HG02970 (cell line): ENCODE results near the gene SYF2.
A peak's percentile ranks its signal among the peaks of the same experiment; 100 is the strongest.
"Not testable (repeated sequence)": the region's sequence is repeated elsewhere in the genome, so short reads cannot be mapped to it uniquely, and the experiment has no call there.

Experiments
- ATAC-seq: cut with Tn5 transposase; IDR thresholded peaks from one replicate; pipeline ENCODE4 v1.9.1; 2021; ENCODE audit warnings: mild to moderate bottlenecking, moderate library complexity, moderate number of reproducible peaks; ENCODE audit not compliant: unreplicated experiment, low FRiP score

Gene SYF2

DNA sequence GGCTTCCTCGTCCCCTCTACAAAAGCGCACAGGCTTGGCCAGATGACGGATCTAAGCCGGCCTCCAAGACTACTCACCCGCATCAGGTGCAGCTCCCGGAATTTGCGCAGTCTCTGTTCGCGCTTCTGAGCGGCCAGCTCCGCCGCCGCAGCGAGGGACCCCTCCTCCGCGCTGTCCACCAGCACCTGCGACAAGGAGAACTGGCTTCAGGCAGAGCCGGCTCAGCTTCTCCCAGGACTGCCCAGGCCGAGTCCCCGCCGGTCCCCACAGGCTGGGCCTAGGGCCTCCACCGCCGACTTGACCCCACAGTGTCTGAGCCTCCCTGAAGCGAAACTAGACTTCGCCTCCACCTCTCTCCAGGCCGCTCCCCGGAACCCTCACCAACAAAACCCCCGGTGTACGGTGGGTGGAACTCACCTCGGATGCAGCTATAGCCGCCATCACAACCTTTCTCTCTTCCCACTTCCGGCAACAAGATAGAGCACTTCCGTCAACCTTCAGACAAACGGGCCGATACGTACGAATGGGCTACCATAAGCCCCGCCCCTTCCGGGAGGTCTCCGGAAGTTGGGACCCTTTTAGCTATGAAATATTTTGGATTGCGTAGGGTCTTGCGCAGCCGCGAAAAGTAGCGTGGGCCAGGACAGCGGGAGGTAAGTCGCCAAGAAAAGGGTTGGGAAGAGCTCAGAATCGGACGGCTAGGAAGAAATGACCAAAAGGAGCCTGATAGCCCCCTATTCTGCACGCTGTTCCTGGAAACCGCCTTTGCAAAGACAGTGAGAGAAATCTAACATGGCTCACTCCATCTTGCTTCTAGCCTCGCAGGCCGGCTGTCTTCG is at the start of gene SYF2:
TSS of gene SYF2 (minus strand) at position 476 of the 839 bp plus-strand sequence. CDS start at position 441, 35 bp downstream.
- peak; percentile 63 for ATAC-seq

GRCh38 chr1:25279693-25280111 is 47.4 kb upstream of the SYF2 start:
- not testable (repeated sequence) for ATAC-seq

DNA sequence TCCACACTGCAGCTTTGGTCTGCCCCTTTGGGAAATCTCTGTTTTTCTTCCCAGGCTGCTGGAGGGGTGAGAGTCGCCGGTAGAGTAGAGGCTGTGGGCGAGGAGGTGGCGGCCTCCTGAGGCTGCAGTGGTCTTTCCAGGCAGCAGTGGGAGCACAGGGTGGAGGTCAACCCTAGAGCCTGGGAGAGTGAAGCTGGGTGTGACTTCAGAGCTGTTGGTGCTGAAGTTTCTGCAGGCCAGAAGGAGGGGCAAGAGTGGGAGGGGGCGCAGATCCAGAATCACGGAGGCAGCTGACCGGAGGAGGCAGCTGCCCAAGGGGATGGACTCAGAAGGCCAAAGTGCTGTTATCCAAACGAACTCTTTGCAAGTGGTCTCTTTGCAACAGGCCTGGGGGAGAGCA is 46.5 kb upstream of the SYF2 start:
- not testable (repeated sequence) for ATAC-seq

- not testable (repeated sequence) for ATAC-seq
These were observed 46.1 kb upstream of the SYF2 start for GRCh38 chr1:25278358-25278757.

DNA sequence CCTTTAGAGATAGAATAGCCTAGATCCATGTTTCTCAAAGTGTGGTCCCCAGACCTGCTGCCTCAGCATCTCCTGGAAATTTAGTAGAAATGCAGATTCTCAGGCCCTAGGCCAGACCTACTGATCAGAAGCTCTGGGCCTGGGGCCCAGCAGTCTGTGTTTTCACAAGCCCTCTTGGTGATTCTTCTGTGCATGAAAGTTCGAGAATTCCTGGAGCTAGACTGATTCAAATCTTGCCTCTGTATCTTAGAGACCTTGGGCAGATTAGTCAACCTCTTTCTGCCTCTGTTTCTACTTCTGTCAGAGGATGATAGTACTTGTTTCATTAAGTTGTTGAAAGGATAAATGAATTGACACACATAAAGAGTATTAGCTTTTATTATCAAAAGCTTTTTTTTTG is 45.0 kb upstream of the SYF2 start:
- not testable (repeated sequence) for ATAC-seq

DNA sequence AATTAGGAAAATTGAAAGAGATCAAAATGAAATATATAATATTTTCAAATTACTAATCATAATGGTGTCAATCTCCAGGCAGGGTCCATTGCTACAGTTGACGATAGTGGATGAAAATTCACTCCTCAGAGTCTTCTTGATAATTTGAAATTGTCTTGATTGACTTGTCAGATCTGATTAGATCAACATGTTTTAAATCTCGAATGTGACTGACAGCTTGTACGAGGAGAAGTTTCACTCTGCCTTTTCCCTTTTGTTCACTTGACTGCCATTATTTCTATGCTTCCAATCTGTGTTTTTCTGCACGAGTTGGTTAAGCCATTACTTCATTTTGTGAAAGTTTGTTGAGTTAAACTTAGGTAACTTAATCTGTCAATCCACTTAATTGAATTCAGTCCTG is 43.3 kb upstream of the SYF2 start:
- not testable (repeated sequence) for ATAC-seq

- ATAC-seq = not testable (repeated sequence)
These were observed 39.9 kb upstream of the SYF2 start, which contains the start of gene RHD for GRCh38 chr1:25272238-25272637. Gene RHD (plus strand): TSS chr1:25272509. CDS start chr1:25272548, 39 bp downstream.

- ATAC-seq = not testable (repeated sequence)
These were observed 36.0 kb upstream of the SYF2 start for GRCh38 chr1:25268143-25268760.

- ATAC-seq = peak; percentile 71
These were observed 35.2 kb upstream of the SYF2 start for GRCh38 chr1:25267288-25268142.

- ATAC-seq = not testable (repeated sequence)
These were observed 34.4 kb upstream of the SYF2 start for GRCh38 chr1:25266554-25267287.

DNA sequence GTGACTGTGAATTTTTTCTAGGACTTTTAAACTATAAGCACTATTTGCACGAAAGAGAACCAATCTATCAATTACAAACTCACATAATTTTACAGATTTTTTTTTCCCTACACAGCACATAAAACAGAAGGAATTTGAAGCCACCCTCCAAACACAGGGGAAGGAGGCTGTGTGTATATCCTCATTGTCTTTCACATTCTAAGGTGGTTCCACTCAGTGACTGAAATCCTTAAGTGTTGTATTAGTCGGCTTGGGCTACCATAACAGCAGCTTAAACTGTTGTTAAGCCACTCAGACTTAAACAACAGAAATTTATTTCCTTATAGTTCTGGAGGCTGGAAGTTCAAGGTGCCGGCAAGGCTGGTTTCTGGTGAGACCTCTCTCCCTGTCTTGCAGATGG is 28.0 kb upstream of the SYF2 start:
- ATAC-seq = not testable (repeated sequence)

DNA sequence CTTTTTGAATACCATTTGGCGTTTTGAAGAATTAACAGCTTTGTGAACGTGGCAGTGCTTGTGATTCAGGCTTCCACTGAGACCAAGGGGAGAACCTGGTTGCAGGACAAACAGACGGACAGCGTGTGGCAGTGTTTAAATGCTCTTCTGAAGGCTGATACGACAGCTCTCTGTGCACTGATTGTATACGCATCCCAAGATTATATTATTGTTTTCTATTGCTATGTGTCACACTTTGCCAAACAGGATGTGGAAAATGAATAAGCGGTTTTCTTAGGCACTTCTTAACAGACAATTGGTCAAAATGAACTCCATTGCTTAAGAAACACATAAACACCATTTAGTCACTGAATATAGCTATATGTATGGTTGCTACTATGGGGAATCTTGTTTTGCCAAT is 27.5 kb upstream of the SYF2 start:
- ATAC-seq = not testable (repeated sequence)

DNA sequence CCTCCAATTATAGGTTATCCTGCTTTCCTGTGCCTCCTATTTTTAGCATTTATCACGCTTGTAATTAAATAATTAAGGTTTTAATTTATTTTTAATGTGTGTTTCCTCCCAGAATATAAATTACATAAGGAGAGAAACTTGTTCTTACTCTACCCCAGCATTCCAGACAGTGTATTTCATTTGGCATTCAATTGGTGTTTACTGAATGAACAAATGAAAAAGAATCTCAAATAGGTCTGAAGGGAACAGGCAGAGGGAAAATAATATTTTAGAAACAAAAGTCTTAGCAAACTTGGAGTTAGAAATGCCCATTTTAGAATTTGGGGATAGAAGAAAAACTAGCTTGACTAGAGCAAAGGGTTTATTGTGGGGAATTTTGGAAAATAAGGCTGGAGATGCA is 24.9 kb upstream of the SYF2 start:
- ATAC-seq = no peak

GRCh38 chr1:25256578-25256965 is 24.3 kb upstream of the SYF2 start:
- no peak for ATAC-seq

DNA sequence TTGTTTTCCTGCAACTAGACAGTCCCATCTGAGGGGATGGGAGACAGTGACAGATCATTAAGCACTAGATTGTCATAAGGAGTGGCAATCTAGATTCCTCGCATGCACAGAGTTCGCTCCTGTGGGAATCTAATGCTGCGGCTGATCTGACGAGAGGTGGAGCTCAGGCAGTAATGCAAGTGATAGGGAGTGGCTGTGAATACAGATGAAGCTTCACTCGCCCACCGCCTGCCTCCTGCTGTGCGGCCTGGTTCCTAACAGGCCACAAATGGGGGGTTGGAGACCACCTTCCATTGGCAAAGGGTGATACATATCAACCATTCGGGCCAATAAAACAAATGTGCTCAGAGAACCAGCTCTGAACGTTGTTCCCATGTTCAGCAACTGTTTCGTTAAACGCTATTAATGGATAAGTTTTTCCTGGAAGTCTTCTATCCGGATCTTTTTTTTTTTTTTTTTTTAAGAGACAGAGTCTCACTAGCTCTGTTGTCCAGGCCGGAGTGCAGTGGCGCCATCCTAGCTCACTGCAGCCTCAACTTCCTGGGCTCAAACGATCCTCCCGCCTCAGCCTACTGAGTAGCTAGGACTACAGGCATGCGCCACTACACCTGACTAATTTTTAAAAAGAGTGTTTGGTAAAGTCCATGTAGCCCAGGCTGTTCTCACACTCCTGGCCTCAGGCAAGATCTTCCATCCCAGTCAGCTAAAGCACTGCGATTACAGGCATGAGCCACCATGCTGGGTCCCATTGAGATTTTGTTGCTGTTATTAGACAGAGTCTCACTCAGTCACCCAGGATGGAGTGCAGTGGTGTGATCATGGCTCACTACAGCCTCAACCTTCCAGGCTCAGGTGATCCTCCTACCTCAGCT is 23.6 kb upstream of the SYF2 start:
- ATAC-seq = no peak

DNA sequence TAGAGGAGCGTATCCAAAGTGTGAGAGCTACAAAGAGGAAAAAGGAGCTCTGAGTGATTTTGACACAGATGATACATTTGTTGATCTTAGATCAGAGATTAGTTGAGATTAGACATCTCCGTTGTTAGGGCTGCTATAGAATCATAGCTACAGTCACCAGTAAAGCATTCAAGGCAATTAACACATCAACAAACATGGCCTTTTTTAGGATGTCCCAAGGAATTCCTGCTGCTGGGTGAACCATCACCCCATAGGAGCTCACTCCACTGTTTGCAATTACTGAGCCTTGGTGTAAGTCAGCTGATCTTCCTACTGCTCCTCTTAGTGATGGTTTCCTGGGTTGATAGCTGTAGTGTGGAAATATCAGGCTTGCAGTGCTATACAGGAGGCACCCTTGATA is 21.6 kb upstream of the SYF2 start:
- no peak for ATAC-seq

GRCh38 chr1:25247829-25248754 is 15.8 kb upstream of the SYF2 start:
- ATAC-seq = peak; percentile 31
